ENCODE results near the gene ARHGAP26.

DNA sequence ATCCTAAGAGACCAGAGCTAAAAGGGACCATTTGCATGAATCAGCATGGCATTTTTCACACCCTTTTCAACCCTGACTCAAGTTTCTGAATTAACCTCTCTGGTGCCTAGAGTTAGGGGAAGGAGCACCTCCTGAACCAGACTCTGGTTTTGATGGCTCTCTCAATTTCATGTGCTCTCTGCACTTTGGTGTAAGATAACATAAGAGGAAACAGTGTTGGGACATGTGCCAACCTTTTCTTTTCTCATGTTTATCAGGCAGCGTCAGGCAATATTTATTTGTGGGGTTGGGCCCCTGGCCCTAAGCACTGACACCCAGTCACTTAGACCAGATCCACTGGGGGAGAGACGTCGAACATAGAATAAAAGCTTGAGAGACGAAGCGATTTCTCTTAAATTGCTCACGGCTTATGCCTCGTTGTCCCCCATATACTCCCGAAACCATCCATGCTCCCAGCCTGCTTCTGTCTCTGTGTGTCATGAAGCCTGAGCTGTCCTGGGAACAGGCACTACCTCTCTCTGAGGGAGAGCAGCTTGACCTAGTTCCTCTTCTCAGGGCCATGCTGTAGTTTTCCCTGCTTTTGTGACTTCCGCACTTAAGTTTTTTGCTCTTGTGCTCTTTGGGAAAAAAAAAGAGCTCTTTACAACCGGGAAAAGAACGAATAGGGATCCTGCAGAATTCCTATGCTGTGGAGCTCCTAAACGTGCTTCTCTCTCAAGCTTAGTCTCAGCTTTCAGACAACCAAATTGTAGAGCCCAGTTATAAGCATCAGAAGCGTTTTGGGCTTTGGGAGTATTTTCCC lies 437.6 kb downstream of the ARHGAP26 start:
- TF ChIP-seq, protein P1, sequence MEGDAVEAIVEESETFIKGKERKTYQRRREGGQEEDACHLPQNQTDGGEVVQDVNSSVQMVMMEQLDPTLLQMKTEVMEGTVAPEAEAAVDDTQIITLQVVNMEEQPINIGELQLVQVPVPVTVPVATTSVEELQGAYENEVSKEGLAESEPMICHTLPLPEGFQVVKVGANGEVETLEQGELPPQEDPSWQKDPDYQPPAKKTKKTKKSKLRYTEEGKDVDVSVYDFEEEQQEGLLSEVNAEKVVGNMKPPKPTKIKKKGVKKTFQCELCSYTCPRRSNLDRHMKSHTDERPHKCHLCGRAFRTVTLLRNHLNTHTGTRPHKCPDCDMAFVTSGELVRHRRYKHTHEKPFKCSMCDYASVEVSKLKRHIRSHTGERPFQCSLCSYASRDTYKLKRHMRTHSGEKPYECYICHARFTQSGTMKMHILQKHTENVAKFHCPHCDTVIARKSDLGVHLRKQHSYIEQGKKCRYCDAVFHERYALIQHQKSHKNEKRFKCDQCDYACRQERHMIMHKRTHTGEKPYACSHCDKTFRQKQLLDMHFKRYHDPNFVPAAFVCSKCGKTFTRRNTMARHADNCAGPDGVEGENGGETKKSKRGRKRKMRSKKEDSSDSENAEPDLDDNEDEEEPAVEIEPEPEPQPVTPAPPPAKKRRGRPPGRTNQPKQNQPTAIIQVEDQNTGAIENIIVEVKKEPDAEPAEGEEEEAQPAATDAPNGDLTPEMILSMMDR (IDR thresholded peaks at IDR 0.05): no peak
- TF ChIP-seq POLR2A (IDR thresholded peaks at IDR 0.05): no peak
